Measurements from ENCODE around the gene VPS29. TPM values are rescaled to one million over a fixed set of nuclear protein-coding genes. Genes with fewer than 3 reads are reported as not detected.
"Not testable (repeated sequence)": the region's sequence is repeated elsewhere in the genome, so short reads cannot be mapped to it uniquely, and the experiment has no call there.

VPS29 gene
- polyA plus RNA-seq, 1 donor from 2014 or later: 222 TPM

DNA sequence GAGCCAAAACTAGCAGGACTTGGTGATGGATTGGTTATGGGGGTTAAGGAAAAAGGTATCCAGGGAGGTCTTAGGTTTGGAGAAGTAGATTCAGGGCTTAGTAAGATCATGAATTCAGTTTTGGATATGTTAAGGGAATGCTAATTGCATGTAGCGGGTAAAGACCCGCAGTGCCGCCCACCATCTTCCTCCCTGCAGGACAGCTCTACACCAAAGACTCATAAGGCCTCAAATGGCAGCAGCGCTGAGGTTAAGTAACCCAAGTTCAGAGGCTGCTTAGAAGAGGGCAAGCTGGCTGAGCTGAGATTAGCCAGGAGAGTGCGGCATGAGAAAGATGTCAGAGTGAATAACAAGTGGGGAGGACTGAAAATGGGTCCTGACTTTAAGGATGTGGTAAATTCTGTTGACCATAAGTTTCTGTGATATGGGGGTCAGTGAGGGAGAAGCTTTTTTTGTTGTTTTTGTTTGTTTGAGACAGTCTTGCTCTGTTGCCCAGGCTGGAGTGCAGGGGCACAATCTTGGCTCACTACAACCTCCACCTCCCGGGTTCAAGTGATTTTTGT lies 26.4 kb upstream of the VPS29 start:
- H3K9ac ChIP-seq (ENCODE audit: low read length): no peak overlapping the region
- H3K9me3 ChIP-seq (ENCODE audit: low read length): no peaks in the 10 kb centered on the region
- TF ChIP-seq SMC3 (conservative IDR thresholded peaks at IDR 0.05; ENCODE audit: poor library complexity): no peak
- TF ChIP-seq, protein P1, sequence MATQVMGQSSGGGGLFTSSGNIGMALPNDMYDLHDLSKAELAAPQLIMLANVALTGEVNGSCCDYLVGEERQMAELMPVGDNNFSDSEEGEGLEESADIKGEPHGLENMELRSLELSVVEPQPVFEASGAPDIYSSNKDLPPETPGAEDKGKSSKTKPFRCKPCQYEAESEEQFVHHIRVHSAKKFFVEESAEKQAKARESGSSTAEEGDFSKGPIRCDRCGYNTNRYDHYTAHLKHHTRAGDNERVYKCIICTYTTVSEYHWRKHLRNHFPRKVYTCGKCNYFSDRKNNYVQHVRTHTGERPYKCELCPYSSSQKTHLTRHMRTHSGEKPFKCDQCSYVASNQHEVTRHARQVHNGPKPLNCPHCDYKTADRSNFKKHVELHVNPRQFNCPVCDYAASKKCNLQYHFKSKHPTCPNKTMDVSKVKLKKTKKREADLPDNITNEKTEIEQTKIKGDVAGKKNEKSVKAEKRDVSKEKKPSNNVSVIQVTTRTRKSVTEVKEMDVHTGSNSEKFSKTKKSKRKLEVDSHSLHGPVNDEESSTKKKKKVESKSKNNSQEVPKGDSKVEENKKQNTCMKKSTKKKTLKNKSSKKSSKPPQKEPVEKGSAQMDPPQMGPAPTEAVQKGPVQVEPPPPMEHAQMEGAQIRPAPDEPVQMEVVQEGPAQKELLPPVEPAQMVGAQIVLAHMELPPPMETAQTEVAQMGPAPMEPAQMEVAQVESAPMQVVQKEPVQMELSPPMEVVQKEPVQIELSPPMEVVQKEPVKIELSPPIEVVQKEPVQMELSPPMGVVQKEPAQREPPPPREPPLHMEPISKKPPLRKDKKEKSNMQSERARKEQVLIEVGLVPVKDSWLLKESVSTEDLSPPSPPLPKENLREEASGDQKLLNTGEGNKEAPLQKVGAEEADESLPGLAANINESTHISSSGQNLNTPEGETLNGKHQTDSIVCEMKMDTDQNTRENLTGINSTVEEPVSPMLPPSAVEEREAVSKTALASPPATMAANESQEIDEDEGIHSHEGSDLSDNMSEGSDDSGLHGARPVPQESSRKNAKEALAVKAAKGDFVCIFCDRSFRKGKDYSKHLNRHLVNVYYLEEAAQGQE (IDR thresholded peaks at IDR 0.05; ENCODE audit: borderline replicate concordance): no peak
- TF ChIP-seq TAF1 (IDR thresholded peaks at IDR 0.05; ENCODE audit: low read depth): no peak
- TF ChIP-seq EP300 (conservative IDR thresholded peaks at IDR 0.05; ENCODE audit: poor library complexity, severe bottlenecking): no peak
- no peak for TF ChIP-seq RAD21 (conservative IDR thresholded peaks at IDR 0.05)
- TF ChIP-seq, protein P2, sequence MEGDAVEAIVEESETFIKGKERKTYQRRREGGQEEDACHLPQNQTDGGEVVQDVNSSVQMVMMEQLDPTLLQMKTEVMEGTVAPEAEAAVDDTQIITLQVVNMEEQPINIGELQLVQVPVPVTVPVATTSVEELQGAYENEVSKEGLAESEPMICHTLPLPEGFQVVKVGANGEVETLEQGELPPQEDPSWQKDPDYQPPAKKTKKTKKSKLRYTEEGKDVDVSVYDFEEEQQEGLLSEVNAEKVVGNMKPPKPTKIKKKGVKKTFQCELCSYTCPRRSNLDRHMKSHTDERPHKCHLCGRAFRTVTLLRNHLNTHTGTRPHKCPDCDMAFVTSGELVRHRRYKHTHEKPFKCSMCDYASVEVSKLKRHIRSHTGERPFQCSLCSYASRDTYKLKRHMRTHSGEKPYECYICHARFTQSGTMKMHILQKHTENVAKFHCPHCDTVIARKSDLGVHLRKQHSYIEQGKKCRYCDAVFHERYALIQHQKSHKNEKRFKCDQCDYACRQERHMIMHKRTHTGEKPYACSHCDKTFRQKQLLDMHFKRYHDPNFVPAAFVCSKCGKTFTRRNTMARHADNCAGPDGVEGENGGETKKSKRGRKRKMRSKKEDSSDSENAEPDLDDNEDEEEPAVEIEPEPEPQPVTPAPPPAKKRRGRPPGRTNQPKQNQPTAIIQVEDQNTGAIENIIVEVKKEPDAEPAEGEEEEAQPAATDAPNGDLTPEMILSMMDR (IDR thresholded peaks at IDR 0.05; ENCODE audit: poor library complexity, severe bottlenecking): no peak
- TF ChIP-seq POLR2AphosphoS5 (IDR thresholded peaks at IDR 0.05): no peak
- no peak for TF ChIP-seq EZH2 (IDR thresholded peaks at IDR 0.05; ENCODE audit: borderline replicate concordance, insufficient read depth, low read length, poor library complexity, severe bottlenecking)
- TF ChIP-seq MXI1 (conservative IDR thresholded peaks at IDR 0.05; ENCODE audit: poor library complexity, severe bottlenecking): no peak
- no peak overlapping the region for H3K4me2 ChIP-seq (ENCODE audit: low read length)
- no peaks in the 10 kb centered on the region for H3K9me2 ChIP-seq (ENCODE audit: insufficient read depth, low read length)
- no peak overlapping the region for H3K27ac ChIP-seq (ENCODE audit: low read length)
- no peaks in the 10 kb centered on the region for H3K27me3 ChIP-seq (ENCODE audit: insufficient read depth, low read depth, low read length)
- H3F3A ChIP-seq (ENCODE audit: insufficient read depth, low read length, poor library complexity, severe bottlenecking): no peaks in the 10 kb centered on the region
- H3K79me2 ChIP-seq (replicated peaks; ENCODE audit: insufficient read depth, low read length): no peaks in the 10 kb centered on the region
- H2AFZ ChIP-seq (ENCODE audit: low read depth, low read length): no peak overlapping the region
- H3K36me3 ChIP-seq (ENCODE audit: insufficient read depth, low read length): no peaks in the 10 kb centered on the region
- no peak overlapping the region for H3K4me3 ChIP-seq (ENCODE audit: low read length)
- no peaks in the 10 kb centered on the region for H4K20me1 ChIP-seq (ENCODE audit: insufficient read depth)

DNA sequence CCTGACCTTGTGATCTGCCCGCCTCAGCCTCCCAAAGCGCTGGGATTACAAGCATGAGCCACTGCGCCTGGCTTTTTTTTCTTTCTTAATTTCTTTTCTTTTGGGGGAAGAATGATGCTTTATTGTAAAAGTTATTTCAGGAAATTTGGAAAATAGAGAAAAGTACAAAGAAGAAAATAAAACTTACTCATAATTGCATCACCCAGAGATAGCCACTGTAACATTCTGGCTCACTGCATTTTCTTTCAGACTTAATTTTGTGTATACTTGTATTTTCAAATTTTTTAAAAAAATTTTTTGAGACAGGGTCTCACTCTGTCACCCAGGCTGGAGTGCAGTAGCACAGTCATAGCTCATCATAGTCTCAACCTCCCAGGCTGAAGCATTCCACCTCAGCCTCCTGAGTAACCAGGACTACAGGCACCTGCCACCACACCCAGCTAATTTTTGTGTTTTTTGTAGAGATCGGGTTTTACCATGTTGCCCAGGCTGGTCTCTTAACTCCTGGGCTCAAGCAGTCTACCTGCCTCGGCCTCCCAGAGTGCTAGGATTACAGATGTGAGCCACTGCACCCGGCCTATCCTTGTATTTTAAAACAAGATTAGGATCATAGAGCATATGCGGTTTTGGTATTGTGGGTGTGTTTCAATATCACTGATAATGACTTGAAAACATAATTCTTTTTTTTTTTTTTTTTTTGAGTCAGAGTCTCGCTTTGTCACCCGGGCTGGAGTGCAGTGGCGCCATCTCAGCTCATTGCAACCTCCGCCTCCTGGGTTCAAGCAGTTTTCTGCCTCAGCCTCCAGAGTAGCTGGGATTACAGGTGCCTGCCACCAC lies 19.2 kb upstream of the VPS29 start:
- H3K27ac ChIP-seq (ENCODE audit: low read length); H3K27me3 ChIP-seq (ENCODE audit: insufficient read depth, low read depth, low read length); H3K9ac ChIP-seq (ENCODE audit: low read length); H3K4me2 ChIP-seq (ENCODE audit: low read length); H3K79me2 ChIP-seq (replicated peaks; ENCODE audit: insufficient read depth, low read length); H3F3A ChIP-seq (ENCODE audit: insufficient read depth, low read length, poor library complexity, severe bottlenecking); H3K9me3 ChIP-seq (ENCODE audit: low read length); H4K20me1 ChIP-seq (ENCODE audit: insufficient read depth); H2AFZ ChIP-seq (ENCODE audit: low read depth, low read length); H3K4me3 ChIP-seq (ENCODE audit: low read length); H3K9me2 ChIP-seq (ENCODE audit: insufficient read depth, low read length); H3K36me3 ChIP-seq (ENCODE audit: insufficient read depth, low read length): not testable (repeated sequence)

DNA sequence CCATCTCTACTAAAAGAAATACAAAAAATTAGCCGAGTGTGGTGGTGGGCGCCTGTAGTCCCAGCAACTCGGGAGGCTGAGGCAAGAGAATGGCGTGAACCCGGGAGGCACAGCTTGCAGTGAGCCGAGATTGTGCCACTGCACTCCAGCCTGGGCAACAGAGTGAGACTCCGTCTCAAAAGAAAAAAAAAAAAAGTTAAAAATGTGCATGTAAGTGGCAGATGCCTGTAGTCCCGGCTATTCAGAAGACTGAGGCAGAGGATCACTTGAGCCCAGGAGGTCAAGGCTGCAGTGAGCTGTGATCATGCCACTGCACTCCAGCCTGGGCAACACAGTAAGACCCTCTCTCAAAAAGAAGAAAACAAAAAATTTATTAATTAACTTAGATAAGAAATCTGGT lies 16.1 kb upstream of the VPS29 start:
- not testable (repeated sequence) for H3K9ac ChIP-seq (ENCODE audit: low read length); H3K9me3 ChIP-seq (ENCODE audit: low read length); H2AFZ ChIP-seq (ENCODE audit: low read depth, low read length); H3K36me3 ChIP-seq (ENCODE audit: insufficient read depth, low read length); H3K4me3 ChIP-seq (ENCODE audit: low read length); H3K79me2 ChIP-seq (replicated peaks; ENCODE audit: insufficient read depth, low read length); H4K20me1 ChIP-seq (ENCODE audit: insufficient read depth); H3K9me2 ChIP-seq (ENCODE audit: insufficient read depth, low read length); H3K27me3 ChIP-seq (ENCODE audit: insufficient read depth, low read depth, low read length); H3K4me2 ChIP-seq (ENCODE audit: low read length); H3K27ac ChIP-seq (ENCODE audit: low read length); H3F3A ChIP-seq (ENCODE audit: insufficient read depth, low read length, poor library complexity, severe bottlenecking)
